ENCODE measurements around the gene HOMER1. TPM values are rescaled to one million over a fixed set of nuclear protein-coding genes. Genes with fewer than 3 reads are reported as not detected.

Gene HOMER1
- total RNA-seq, 6 experiments from 2014 or later: 2.0 to 5.1 (median 2.9) TPM

DNA sequence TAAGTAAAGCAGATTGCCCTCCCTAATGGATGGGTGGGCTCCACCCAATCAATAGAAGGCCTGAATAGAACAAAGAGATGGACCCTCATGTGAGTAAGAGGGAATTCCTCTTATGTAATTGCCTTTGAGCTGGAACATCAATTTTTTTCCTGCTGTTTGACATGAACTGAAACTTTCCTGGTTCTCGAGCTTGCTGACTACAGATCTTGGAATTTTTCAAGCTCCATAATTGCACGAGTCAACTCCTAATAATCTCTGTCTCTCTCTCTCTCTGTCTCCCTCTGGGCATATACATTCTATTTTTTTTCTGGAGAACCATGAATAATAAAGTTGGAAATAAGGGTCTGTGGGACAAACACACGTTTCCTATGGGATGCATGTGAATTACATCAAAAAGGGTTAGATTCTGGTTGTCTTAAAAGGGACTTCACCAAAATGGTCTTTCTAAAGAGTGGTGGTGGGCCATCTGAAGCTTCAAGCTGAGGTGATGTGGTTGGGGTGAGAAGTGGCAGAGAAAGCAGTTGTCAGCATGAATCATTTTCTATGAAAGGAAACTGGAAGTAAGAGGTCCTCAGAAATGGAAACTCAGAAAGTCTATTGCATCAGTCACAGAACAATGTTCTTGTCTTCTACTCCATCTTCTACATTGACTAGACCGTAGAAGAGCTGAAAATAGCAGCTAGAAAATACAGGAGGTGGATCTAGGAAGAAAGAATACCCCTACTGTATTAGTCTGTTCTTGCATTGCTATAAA lies 47.0 kb upstream of the HOMER1 start:
- Mint-ChIP-seq H3K4me3 (peak overlapping the region; percentile 79), H3K4me1 (ENCODE audit: low read depth) (peaks cover 62% of the 10 kb centered on the region), H3K9me3 (no peaks in the 10 kb centered on the region), H3K27me3 (ENCODE audit: insufficient read depth) (no peaks in the 10 kb centered on the region), H3K36me3 (ENCODE audit: low read depth) (no peaks in the 10 kb centered on the region), H3K27ac (peak overlapping the region; percentile 93)
- DNase-seq: peak; percentile 80
- TF ChIP-seq, protein P1, sequence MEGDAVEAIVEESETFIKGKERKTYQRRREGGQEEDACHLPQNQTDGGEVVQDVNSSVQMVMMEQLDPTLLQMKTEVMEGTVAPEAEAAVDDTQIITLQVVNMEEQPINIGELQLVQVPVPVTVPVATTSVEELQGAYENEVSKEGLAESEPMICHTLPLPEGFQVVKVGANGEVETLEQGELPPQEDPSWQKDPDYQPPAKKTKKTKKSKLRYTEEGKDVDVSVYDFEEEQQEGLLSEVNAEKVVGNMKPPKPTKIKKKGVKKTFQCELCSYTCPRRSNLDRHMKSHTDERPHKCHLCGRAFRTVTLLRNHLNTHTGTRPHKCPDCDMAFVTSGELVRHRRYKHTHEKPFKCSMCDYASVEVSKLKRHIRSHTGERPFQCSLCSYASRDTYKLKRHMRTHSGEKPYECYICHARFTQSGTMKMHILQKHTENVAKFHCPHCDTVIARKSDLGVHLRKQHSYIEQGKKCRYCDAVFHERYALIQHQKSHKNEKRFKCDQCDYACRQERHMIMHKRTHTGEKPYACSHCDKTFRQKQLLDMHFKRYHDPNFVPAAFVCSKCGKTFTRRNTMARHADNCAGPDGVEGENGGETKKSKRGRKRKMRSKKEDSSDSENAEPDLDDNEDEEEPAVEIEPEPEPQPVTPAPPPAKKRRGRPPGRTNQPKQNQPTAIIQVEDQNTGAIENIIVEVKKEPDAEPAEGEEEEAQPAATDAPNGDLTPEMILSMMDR (IDR thresholded peaks at IDR 0.05): no peak

DNA sequence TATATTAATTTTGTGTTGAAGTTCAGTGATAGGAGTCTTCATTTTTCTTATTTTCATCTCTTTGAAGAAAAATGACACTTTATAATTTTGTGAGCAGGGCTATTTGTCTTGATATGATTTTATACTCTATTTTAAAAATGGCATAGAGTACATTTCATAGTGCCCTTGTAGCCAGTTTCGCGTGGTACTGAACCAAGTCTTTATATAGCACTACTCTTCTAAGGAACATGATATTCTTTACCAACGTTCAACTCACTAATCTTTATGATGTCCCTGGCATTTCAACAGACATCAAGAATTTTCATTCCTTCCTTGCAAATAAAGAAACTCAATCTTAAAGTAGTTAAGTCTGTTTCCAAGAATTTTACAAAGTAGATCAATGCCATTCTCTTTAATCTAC lies 41.5 kb upstream of the HOMER1 start:
- TF ChIP-seq, protein P1 (IDR thresholded peaks at IDR 0.05): no peak
- no peak for DNase-seq
- Mint-ChIP-seq H3K4me1 (ENCODE audit: low read depth) (peaks cover 31% of the 10 kb centered on the region), H3K36me3 (ENCODE audit: low read depth) (no peaks in the 10 kb centered on the region), H3K27me3 (ENCODE audit: insufficient read depth) (no peaks in the 10 kb centered on the region), H3K4me3 (peak overlapping the region; percentile 53; the same call in 1 of the 2 replicates), H3K9me3 (no peaks in the 10 kb centered on the region), H3K27ac (no peak overlapping the region)

DNA sequence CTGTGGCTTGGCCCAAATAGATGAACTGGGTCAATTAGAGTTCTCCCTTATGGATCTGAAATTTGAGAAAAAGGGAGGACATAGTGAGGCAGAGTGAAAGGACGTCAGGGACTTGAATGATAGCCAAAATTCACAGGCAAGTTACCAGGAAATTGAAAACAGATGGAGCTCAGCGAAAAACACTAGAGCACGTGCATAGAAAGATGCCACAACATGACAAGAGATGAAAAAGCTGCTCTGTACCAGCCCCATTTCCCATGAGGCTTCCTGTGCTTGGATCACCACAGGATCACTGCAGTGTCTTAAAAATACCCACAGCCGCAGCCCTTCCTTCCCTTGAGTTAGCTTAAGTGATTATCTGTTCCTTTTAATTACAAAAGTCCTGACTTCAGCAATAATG lies 39.0 kb upstream of the HOMER1 start:
- DNase-seq: peak; percentile 33
- Mint-ChIP-seq H3K4me3 (no peak overlapping the region), H3K27ac (no peak overlapping the region), H3K4me1 (ENCODE audit: low read depth) (peaks cover 21% of the 10 kb centered on the region), H3K36me3 (ENCODE audit: low read depth) (no peaks in the 10 kb centered on the region), H3K9me3 (no peaks in the 10 kb centered on the region), H3K27me3 (ENCODE audit: insufficient read depth) (no peaks in the 10 kb centered on the region)
- TF ChIP-seq, protein P1 (IDR thresholded peaks at IDR 0.05): no peak

DNA sequence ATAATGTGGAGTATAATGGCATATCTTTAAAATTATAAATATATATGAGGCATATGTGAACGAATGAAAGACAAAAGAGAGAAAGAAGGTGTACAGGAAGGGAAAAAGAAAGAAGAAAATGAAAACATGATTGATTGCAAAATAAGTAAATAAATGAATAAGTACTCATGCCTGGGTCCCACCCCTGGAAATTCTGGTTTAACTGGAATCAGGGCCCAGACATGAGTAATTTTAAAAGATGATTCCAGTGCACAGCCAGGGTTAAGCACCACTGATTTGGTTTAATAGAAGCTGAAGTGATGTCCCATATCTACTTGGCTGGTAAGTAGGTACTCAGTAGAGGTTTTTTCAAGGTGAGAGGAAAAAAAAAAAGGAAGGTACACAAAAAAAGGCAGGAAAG lies 34.0 kb upstream of the HOMER1 start:
- H3K27ac Mint-ChIP-seq: no peak overlapping the region
- H3K36me3 Mint-ChIP-seq (ENCODE audit: low read depth): no peaks in the 10 kb centered on the region
- H3K4me1 Mint-ChIP-seq (ENCODE audit: low read depth): peaks cover 17% of the 10 kb centered on the region
- no peak overlapping the region for H3K4me3 Mint-ChIP-seq
- H3K9me3 Mint-ChIP-seq: no peaks in the 10 kb centered on the region
- TF ChIP-seq, protein P1 (IDR thresholded peaks at IDR 0.05): no peak
- no peaks in the 10 kb centered on the region; the same call in 1 of the 2 replicates for H3K27me3 Mint-ChIP-seq (ENCODE audit: insufficient read depth)
- DNase-seq: no peak

DNA sequence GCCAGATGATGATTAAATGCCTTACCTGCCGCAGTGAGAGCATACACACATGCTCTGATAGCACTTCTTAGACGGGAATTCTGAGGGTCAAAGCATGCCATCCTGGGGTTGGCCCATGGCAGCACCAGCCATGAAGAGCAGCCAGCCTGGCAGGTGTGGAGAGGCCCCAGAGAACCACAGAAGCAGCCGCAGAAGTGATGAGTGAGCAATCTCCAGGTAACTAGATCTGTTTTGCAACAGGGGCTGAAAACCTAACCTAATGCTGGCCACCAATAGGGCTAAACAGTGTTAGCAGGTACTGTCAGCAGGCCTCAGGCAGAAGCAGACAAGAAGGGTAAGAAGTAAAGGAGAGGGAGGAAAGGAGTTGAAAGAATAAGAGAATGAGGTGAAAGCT lies 33.5 kb upstream of the HOMER1 start:
- Mint-ChIP-seq H3K9me3 (no peaks in the 10 kb centered on the region), H3K4me3 (no peak overlapping the region), H3K4me1 (ENCODE audit: low read depth) (peaks cover 12% of the 10 kb centered on the region; the same call in 1 of the 2 replicates), H3K27ac (no peak overlapping the region), H3K27me3 (ENCODE audit: insufficient read depth) (no peaks in the 10 kb centered on the region; the same call in 1 of the 2 replicates), H3K36me3 (ENCODE audit: low read depth) (no peaks in the 10 kb centered on the region)
- DNase-seq: no peak
- TF ChIP-seq, protein P1 (IDR thresholded peaks at IDR 0.05): no peak
